RPMI8226 (cell line): ENCODE measurements around the gene SHISAL1.

Experiments
- DNase-seq: peaks from one replicate; pipeline ENCODE4 v3.0.0-alpha.2; 2015

Gene SHISAL1

DNA sequence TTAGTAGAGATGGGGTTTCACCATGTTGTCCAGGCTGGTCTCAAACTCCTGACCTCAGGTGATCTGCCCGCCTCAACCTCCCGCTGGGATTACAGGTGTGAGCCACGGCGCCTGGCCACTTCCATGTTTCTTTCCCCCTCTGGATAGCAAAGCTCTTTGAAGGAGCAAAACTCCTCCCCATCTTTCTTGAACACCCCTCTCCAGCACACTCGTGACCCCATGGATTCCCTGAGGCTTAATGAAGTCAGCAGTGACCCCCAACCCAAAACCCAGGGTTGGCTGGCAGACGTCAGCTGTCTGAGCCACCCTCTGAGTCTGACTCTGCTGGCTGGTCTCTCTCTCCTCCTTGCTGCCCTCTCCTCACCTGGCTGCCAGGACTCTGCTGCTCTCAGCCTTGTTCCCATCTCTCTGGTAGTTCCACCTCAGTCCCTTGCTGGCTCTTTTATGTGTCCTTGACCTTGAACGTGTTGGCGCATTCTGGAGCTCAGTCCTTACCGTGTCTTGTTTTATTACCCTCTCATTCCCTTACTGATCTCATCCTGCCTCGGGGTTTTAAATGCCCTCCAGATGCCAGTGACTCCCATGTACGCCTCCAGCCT lies 87.6 kb downstream of the SHISAL1 start:
- no peak for DNase-seq

DNA sequence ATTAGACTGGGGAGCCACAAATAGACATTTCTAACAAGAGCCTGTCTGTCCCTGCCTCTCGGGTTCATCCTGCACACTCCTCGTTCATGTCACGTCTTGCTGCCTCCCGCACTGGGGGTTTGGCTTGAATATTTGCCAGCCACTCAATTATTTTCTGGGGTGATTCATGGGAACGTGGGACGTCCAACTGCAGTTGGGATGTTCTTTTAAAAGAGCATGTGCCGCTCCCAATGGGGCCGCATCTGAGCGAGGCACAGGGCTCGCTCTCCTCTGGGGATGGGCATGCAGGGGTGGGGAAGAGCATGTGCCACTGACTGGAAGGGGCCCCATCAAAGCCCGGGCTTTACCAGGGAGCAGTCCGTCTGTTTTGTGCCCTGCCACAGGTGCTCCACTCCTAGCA lies 88.6 kb downstream of the SHISAL1 start:
- no peak for DNase-seq

DNA sequence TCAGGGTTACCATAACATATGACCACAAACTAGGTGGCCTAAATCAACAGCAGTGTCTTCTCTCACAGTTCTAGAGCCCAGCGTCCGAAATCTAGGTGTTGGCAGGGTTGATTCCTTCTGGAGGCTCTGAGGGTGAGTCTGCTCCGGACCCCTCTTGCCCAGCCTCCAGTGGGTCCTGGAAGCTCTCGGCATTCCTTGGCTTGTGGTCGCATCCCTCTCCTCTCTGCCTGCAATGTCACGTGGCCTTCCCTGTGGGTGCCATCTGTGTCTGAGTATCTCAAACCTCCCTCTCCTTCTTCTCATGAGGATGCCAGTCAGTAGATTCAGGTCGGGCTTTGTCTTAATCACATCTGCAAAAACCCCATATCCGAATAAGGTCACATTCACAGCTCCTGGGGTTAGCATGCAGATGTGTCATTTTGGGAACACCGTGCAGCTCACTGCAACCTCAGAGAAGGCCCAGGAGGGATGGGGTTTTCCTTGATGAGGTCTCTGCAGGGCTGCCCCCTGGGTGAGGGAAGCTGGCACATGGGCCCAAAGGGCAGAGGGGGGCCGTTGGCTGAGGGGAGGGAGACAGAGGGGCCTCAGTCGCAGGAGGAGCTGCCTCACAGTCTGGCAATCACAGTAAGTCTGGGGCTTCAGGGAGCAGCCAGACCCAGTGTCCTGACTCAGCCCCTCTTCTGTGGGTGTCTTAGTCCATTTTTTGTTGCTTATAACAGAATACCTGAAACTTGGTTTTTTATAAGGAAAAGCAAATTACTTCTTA lies 90.9 kb downstream of the SHISAL1 start:
- DNase-seq: no peak

DNA sequence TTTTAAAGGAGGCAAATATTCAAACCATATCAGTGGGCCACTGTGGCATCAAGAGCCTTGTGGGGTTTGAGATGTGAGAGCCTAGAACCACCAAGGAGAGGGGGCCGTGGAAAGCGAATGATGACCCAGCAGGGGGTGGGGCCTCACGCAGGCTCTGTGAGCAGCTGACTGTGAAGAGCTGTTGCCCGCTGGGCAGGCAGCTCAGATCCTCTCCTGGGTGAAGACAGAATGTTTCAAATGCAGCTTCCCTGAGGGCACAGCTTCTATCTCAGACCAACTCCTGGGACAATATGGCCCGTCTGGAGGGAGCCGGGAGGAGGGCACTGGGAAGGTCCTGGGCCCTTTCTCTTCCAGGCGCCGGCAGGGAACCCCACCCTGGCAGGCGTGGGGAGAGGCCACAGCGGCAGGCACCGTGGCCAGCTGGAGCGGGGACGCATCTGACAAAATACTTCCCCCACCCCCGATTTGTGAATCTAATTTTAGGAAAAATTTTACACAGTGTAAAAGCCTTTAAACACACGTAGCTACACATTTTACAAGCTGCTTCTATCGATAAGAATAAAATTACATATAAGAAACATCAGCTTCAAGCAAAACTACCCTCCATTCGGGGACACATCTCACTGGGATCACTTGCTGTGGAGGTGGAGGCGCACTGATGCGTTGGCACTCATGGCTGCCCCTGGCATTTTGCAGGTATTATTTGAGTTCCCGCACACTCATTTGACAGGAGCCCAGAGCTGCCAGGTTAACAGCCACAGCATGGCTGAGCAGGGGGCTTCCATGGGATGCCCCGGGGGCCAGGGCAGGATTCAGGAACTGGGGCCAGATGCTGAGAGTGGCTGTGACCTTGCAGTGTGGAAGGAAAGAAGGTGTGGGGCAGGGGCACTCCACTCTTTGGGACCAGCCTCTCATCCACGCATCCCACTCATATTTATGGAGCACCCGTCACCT lies 91.7 kb downstream of the SHISAL1 start:
- no peak for DNase-seq

DNA sequence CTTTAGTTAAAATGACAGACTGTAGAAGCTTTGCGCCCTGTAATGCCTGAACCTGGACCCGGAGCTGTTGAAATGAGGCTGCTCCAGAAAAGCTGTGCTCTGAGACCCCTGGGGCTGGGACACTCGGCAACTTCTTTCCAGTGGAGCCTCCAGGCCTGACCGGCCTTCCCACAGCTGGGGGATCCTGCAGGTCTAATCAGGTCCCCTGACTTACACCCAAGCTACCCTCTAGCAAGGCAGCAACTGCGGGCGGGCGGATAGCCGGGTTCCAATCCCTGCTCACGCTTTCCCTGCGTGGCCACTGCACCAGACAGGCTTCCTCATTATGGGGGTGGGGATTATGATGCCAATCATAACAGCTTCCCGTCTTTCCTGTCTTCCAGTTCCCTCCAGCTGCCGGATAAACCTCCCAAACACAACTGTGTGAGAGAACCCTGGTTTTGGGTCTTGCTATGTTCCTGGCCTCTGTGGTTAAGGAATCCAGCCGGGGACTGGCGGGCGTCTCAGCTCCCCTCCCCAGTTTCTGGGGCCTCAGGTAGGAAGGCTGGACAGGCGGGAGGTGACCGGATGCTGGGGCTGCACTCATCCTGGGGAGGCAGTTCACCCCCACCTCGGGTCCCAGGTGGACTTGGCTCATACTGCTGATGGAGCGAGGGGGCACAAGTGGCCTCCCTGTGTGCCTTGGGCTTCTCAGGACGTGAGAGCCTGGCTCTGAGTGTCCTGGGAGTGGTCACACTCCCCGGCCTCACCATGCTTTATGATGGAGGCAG lies 93.5 kb downstream of the SHISAL1 start:
- no peak for DNase-seq

DNA sequence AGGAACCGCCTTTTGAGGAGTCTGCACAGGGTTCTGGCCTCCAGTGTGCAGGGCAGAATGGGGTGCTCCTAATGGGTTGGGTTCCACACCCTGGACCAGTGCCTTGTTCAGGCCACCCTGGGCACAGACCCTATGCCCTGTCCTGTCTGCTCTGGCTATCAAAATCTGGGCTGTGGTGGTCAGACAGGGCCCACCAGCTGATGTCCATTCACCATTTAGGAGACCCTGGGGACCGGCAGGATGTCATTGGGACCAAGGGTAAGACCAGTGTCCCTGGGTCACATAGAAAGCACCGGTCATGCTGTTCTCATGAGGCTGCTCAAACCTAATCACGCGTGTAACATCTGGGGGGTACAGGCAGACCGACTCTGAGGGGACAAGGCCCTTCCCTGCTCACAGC lies 94.7 kb downstream of the SHISAL1 start:
- DNase-seq: no peak

DNA sequence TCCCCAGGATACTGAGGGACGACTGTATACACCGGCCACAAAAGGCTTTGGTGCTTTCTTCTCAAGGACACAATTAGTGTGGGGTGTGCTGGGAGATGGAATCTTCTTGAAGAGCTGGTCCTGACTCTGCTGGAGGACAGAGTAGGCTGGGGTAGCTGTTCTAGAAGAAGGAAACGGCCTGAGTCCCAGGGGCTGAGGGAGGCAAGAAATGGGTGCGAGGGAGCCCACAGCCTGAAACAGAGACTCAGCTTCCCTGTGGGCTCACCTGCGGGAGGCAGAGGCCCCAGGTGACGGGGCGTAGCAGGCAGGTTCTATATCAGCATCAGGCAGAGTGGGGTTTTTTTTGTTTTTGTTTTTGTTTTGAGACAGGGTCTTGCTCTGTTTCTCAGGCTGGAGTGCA lies 95.4 kb downstream of the SHISAL1 start:
- DNase-seq: no peak

DNA sequence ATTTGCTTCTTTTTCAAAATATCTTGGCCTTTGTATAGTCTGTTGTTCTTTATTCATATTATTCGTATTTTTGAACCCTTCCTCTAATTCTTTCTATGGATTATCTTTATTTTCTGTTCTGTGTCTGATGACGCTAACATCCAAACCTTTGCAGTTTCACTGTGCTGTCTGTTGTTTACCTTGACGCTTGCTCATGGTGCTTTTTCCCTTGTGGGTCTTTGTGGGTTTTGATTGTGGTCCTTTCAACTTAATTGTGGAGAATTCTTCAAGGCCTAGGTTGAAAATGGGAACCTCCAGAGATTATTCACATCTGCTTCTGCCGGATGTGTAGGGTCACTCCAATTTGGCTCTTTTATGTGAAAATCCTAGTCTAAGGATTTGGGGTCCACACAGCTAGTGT lies 97.5 kb downstream of the SHISAL1 start:
- no peak for DNase-seq

DNA sequence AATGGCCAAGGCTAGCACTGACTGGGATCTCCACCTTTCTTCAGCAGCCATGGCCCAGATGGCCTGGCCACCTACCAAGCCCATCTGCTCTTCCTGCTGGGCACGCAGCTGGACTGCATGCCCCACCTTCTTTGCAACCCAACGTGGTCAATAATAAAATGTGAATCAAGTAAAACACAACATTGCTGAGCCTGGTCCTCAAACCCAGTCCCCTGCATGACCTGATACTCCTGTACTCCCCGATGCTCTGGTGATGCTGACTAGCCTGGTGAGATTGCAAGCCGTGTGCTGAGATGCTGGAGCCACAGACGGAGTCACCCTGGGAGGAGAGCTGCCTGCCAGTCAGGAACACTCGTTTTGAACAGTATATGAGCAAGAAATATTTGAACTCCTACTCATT lies 98.0 kb downstream of the SHISAL1 start:
- DNase-seq: no peak

DNA sequence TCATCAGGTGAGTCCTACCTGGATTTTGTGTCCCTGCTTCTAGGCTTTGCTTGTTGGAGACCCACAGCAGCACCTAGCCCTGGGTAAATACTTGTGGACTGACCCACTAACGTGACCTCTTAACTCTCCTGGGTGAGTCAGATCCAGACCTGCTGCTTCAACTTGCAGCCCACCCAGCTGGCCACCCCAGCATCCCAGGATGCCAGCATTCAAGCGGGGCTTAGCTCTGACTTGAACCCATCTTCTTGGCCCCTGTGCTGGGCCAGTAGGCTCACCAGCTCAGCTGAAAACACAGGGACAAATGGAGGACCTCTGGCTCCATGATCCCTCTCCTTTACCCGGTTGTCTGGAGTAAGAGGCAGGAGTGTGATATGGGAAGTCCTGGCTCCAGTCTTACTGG lies 98.6 kb downstream of the SHISAL1 start:
- DNase-seq: no peak

DNA sequence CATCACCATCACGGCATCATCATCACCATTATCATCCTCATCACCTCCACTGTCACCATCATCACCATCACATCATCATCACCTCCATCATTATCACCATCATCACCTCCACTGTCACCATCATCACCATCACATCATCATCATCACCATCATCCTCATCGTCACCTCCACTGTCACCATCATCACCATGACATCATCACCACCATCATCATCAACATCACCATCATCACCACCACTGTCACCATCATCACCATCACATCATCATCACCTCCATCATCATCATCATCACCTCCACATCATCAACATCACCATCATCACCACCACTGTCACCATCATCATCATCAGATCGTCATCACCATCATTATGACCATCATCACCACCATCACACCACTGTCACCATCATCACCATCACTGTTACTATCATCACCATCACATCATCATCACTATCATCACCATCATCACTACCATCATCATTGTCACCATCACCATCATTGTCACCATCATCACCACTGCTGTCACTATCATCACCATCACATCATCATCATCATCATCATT lies 99.2 kb downstream of the SHISAL1 start:
- no peak for DNase-seq

DNA sequence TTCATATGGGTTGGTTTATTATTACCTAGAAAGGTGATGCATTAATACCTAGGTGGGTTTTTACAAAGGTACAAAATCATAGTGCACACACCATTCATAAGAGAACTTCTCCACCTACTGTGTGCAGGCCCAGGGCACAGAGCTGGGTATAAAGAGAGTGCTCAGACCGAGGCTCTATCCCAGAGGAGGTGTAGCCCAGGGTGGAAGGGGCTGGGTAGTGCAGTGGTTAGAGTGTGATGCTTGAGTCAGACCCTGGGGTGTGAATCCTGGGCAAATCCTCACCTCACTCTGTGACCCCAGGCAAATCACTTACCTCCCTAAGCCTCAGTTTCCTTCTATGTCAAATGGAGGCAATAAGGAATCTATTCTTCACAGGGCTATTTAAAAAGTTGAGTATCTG lies 99.8 kb downstream of the SHISAL1 start:
- no peak for DNase-seq

DNA sequence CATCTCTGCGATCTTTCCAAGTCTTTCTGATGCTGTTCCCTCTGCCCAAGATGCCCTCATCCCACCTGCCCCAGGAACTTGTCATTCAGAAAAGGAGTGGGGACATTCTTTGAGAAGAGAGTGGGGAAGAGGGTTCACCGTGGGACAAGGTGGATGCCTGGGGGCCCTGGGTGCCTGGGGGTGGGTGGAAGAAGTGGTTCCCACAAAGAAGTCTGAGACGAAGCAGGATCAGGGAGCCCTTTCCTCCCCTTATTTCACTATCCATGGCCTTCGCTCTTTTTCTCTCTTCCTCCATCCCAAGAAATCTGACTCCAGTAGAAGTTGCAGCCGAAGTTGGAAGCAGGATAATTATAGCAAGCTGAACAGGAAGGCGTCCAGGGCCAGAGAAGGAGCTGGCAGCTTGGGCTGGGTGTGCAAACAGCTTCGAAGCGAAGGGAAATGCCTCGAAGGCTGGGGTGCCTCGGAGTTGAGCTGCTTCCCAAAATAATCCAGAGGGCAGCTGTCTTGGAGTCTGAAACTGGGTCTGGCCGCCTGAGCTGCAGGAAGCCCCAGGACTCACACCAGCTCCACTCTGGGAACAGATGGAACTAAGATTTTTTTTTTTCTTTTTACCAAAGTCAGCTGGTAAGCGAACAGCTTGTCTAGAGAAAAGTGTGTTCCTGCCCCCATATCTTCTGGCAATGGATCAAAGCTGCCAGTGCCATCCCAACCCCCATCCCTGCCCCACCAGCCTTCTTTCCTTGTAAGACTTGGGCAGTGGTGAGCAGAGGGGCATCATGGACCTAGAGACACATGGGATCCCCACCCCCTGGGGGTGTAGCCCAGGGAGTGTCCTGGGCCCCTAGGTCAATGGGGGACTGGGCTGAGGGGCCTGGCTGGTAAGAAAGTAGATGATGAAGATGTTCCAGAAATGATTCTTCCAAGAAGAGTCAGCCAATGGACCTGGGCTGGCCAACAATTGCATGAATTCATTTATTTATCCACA lies 100.5 kb downstream of the SHISAL1 start:
- DNase-seq: no peak

DNA sequence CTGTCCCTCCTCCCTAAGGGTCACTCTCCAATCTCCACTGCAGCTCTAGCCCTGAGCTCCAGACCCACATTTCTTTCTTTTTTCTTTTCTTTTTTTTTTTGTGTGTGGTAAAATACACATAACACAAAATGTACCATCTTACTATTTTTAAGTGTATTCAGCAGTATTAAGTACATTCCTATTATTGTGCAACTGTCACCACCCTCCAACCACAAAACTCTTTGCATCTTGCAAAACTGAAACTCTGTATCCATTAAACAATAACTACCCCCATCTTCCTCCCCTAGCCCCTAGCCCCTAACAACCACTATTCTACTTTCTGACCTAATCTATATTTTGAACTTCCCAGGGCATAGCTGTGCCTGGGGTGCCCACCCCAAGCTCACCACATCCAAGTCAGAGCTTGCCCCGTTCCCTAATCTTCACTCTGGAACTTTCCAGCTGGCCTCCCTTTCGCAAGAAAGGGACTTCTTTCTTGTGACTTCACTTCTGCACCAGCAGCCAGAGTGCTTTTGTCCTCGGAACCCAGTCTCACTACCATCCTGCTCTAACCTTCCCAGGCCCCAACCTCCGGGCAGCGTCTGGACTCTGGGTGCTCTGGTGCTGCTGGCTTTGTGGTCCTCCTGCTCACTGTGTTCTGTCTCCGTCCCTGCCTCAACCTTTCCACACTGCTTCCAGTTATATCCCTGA lies 101.3 kb downstream of the SHISAL1 start:
- DNase-seq: no peak

DNA sequence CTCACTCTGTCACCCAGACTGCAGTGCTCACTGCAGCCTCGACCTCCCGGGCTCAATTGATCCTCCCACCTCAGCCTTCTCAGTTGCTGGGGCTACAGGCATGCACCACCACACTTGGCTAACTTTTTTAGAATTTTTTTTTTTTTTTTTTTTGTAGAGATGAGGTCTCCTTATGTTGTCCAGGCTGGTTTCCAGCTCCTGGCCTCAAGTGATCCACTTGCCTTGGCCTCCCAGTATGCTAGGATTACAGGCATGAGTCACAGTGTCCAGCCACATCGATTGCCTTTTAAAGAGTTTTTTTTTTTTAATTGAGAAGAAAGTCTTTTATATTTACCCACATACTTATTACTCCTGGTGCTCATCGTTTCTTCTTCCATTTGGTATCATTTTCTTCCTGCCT lies 102.0 kb downstream of the SHISAL1 start:
- no peak for DNase-seq

DNA sequence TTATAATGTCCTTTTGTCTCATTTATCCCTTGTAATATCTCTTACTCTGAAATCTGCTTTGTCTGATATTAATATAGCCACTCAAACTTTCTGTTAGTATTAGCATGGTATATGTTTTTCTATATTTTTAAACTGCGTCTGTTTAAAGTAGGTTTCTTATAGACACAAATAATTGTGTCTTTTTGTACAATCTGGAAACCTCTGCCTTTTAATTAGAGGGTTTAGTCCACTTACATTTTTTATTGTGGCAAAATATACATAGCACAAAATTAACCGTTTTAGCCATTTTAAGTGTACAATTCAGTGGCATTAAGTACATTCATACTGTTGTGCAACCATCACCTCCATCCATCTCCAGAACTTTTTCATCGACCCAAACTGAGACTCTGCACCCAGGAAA lies 103.4 kb downstream of the SHISAL1 start:
- no peak for DNase-seq

DNA sequence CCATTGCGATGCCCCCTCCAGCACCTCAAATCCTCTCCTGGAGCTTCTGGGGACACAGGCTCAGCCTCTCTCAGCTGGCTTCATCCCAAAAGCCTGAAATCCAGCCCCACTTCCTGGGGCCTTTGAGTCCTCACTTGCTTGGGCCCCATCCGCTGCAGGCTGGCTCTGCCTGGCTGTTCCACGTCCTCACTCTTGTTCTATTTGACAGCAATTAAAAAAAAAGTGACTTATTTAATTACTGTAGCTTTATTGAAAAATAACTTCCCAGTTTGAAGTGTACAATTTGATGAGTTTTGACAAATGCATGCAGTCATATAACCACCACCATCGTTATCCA lies 104.8 kb downstream of the SHISAL1 start:
- DNase-seq: no peak

DNA sequence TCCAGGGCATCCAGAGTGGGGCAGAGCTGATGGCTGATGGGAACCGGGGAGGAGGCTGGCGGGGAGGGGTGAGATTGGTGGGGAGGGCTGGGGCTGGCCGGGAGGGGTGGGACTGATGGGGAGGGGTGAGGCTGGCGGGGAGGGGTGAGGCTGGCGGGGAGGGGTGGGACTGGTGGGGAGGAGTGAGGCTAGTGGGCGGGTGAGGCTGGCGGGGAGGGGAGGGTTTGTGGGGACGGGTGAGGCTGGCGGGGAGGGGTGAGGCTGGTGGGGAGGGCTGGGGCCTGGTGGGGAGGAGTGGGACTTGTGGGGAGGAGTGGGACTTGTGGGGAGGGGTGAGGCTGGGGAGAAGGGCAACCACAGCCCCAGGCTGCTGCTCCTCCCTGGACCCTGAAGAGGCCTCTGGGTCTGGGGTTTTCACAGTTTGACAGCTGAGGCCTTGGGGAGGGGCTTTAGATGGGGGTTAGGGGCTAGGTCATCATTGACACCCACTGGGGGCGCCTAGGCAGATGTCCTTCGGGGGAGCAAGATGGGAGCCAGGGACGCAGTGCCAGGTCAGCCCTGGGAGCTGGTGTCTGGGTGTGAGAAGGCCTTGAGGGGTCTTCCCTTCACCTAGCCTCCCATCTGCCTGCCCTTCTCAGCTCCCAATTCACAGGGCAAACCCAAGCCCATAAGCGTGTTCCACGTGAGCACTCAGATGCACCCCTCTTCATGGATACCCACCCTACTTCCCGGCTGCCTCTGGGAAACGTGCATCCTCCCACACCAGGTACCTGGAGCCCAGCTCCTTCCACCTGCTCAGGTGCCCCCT lies 105.4 kb downstream of the SHISAL1 start:
- DNase-seq: no peak

DNA sequence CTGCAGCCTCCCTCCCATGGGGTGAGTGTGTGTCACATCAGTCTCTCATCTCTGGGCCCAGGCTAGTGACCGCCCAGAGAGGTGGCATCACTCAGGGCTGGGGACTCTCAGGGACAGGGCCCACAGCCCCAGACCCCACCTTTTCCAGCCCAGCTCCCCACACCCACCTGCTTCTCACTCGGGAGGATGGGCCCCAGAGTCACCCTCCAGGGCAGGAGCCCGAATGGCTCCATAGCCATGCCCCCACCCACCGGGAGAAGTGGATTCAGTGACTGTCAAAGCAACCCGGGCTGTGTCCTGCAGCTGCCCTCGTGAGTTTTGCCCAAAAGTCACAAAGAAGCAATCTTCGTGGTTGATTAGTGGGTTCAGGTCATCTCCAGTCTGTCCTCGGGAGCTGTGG lies 106.1 kb downstream of the SHISAL1 start:
- DNase-seq: no peak

DNA sequence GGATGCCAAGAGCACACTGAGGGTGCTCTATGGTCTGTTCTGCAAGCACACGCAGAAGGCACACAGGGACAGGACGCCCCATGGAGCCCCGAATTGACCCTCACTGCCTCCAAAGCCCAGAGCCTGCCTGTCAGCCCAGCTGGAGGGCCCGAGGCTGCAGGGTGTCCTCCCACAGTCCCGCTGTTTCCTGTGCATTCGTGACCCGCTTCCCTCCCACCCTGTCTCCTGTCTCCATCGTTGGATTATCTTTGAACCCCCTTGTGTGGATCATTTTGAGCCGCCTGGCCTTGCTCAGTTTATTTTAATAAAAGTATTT lies 106.5 kb downstream of the SHISAL1 start:
- DNase-seq: no peak
